Measurements from ENCODE around the gene CD276.
A peak's percentile ranks its signal among the peaks of the same experiment; 100 is the strongest.
"Not testable (repeated sequence)": the region's sequence is repeated elsewhere in the genome, so short reads cannot be mapped to it uniquely, and the experiment has no call there.

CD276 gene

GRCh38 chr15:73683777-73684580 lies at the start of gene CD276:
Gene CD276 (plus strand): TSS chr15:73684383. CDS start chr15:73699640, 15,257 bp downstream.
- peak; percentile 63 for DNase-seq (ENCODE audit: low spot score)

- DNase-seq (ENCODE audit: low spot score) = no peak
Measured at GRCh38 chr15:73637527-73637926, 46.7 kb upstream of the CD276 start.

- not testable (repeated sequence) for DNase-seq (ENCODE audit: low spot score)
Measured at GRCh38 chr15:73639464-73639863, 44.7 kb upstream of the CD276 start.

GRCh38 chr15:73647259-73648013 lies 36.7 kb upstream of the CD276 start:
- DNase-seq (ENCODE audit: low spot score) = no peak

- no peak for DNase-seq (ENCODE audit: low spot score)
Measured at GRCh38 chr15:73648014-73648295, 36.2 kb upstream of the CD276 start.

- no peak for DNase-seq (ENCODE audit: low spot score)
Measured at GRCh38 chr15:73650416-73651126, 33.6 kb upstream of the CD276 start.

- no peak for DNase-seq (ENCODE audit: low spot score)
Measured at GRCh38 chr15:73654659-73655058, 29.5 kb upstream of the CD276 start.

- no peak for DNase-seq (ENCODE audit: low spot score)
Measured at GRCh38 chr15:73655724-73656123, 28.5 kb upstream of the CD276 start.

- DNase-seq (ENCODE audit: low spot score) = no peak
Measured at GRCh38 chr15:73658645-73659044, 25.5 kb upstream of the CD276 start.

GRCh38 chr15:73660455-73660854 lies 23.7 kb upstream of the CD276 start:
- DNase-seq (ENCODE audit: low spot score) = no peak

GRCh38 chr15:73674587-73674986 lies 9.6 kb upstream of the CD276 start:
- DNase-seq (ENCODE audit: low spot score) = no peak

- no peak for DNase-seq (ENCODE audit: low spot score)
Measured at GRCh38 chr15:73677146-73677607, 7.0 kb upstream of the CD276 start.

GRCh38 chr15:73677733-73678132 lies 6.5 kb upstream of the CD276 start:
- DNase-seq (ENCODE audit: low spot score) = no peak

GRCh38 chr15:73678498-73678897 lies 5.7 kb upstream of the CD276 start:
- DNase-seq (ENCODE audit: low spot score) = no peak

- no peak for DNase-seq (ENCODE audit: low spot score)
Measured at GRCh38 chr15:73679180-73679579, 5.0 kb upstream of the CD276 start.

GRCh38 chr15:73679964-73680363 lies 4.2 kb upstream of the CD276 start:
- no peak for DNase-seq (ENCODE audit: low spot score)

GRCh38 chr15:73680549-73680948 lies 3.6 kb upstream of the CD276 start:
- DNase-seq (ENCODE audit: low spot score) = no peak

GRCh38 chr15:73681063-73681462 lies 3.1 kb upstream of the CD276 start:
- DNase-seq (ENCODE audit: low spot score) = no peak

- DNase-seq (ENCODE audit: low spot score) = no peak
Measured at GRCh38 chr15:73681856-73682599, 2.2 kb upstream of the CD276 start.

- DNase-seq (ENCODE audit: low spot score) = no peak
Measured at GRCh38 chr15:73682600-73683090, 1.5 kb upstream of the CD276 start.

GRCh38 chr15:73683257-73683776 lies 866 bp upstream of the CD276 start:
- no peak for DNase-seq (ENCODE audit: low spot score)
